HepG2 (cell line): ENCODE measurements around the gene CDC42EP1. TPM values are rescaled to one million over a fixed set of nuclear protein-coding genes. Genes with fewer than 3 reads are reported as not detected.
A peak's percentile ranks its signal among the peaks of the same experiment; 100 is the strongest.

Experiments
- CERS6 ChIP-seq: sonication (generic); formaldehyde crosslinking; IDR thresholded peaks from 2 replicates; pipeline ENCODE4 v1.5.0; 2020; ENCODE audit warnings: missing genetic modification reagents
- JARID2 ChIP-seq: sonication (generic); formaldehyde crosslinking; IDR thresholded peaks from 2 replicates; pipeline ENCODE4 v1.8.1; 2023; ENCODE audit warnings: missing genetic modification reagents, inconsistent platforms; ENCODE audit not compliant: insufficient replicate concordance
- MED8 ChIP-seq: sonication (generic); formaldehyde crosslinking; IDR thresholded peaks from 2 replicates; pipeline ENCODE4 v1.8.1; 2023; ENCODE audit warnings: mild to moderate bottlenecking, missing genetic modification reagents; ENCODE audit not compliant: insufficient replicate concordance
- NFKBIZ ChIP-seq: IDR thresholded peaks from 2 replicates; pipeline ENCODE4 v1.6.1; 2018; ENCODE audit warnings: missing genetic modification reagents, missing compliant biosample characterization
- SKIL ChIP-seq: sonication (generic); formaldehyde crosslinking; IDR thresholded peaks from 2 replicates; pipeline ENCODE4 v1.8.0; 2022; ENCODE audit warnings: missing genetic modification reagents, mild to moderate bottlenecking, moderate library complexity, borderline replicate concordance
- STAT6 ChIP-seq: sonication (generic); formaldehyde crosslinking; IDR thresholded peaks from 2 replicates; pipeline ENCODE4 v1.4.0; 2020; ENCODE audit warnings: missing genetic modification reagents, mild to moderate bottlenecking, borderline replicate concordance
- ZNF281 ChIP-seq: sonication (generic); formaldehyde crosslinking; IDR thresholded peaks from 2 replicates; pipeline ENCODE4 v1.4.0; 2020; ENCODE audit warnings: missing genetic modification reagents, borderline replicate concordance
- ZNF577 ChIP-seq: sonication (generic); formaldehyde crosslinking; IDR thresholded peaks from 2 replicates; pipeline ENCODE4 v1.4.0; 2020; ENCODE audit warnings: mild to moderate bottlenecking, low read depth, missing genetic modification reagents, borderline replicate concordance
- ZNF589 ChIP-seq: sonication (generic); formaldehyde crosslinking; conservative IDR thresholded peaks from 2 replicates; pipeline ENCODE4 v1.8.0; 2022; ENCODE audit warnings: mild to moderate bottlenecking, moderate library complexity, missing genetic modification reagents
- ZNF691 ChIP-seq: sonication (generic); formaldehyde crosslinking; IDR thresholded peaks from 2 replicates; pipeline ENCODE4 v1.4.0; 2020; ENCODE audit warnings: missing genetic modification reagents, low read depth, mild to moderate bottlenecking, borderline replicate concordance
- polyA plus RNA-seq, 8 experiments: library from polyadenylated mRNA; depleted of rRNA in 3 of 8; stranded (reverse) in 7 of 8; unstranded in 1 of 8; fragments of >200 nt; fragmentation: Illumina TruSeq in 4 of 8; extraction: Trizol in 4 of 8; gene quantifications; 2 replicates each; pipeline versions ENCODE4 v1.2.1 to v1.2.3, GENCODE V29; 2011 to 2016; ENCODE audit warnings: low read depth in 4 of 8, missing spikeins in 1 of 8, mixed read lengths in 1 of 8; ENCODE audit not compliant: insufficient read depth in 1 of 8
- total RNA-seq, 5 experiments: library from RNA; depleted of rRNA; stranded (reverse); fragments of >200 nt; fragmentation: Illumina TruSeq; extraction: Trizol; gene quantifications; 2 replicates each; pipeline ENCODE4 v1.2.3, GENCODE V29; 2016; ENCODE audit warnings: low read depth in 1 of 5

Gene CDC42EP1
- total and polyA plus RNA-seq, 2 of the 13 experiments (the other 11 are each of a cell fraction or from before 2014, with no cell fraction given) = 17.1 to 29.5 TPM

GRCh38 chr22:37560608-37561211 is 430 bp downstream of the CDC42EP1 start (continued):
- TF ChIP-seq STAT6 (CRISPR knock-in tag) (no peak), SKIL (CRISPR knock-in tag) (peak; percentile 52; the same call in 1 of the 2 replicates), JARID2 (no peak), ZNF691 (no peak), MED8 (no peak), ZNF589 (CRISPR knock-in tag) (no peak), NFKBIZ (no peak), ZNF577 (CRISPR knock-in tag) (no peak), ZNF281 (CRISPR knock-in tag) (peak; percentile 79), CERS6 (CRISPR knock-in tag) (no peak)
